ENCODE data around the gene TAGLN3.
"Not testable (repeated sequence)": the region's sequence is repeated elsewhere in the genome, so short reads cannot be mapped to it uniquely, and the experiment has no call there.

GRCh38 chr3:112037194-112037593, 38.5 kb downstream of the TAGLN3 start:
- not testable (repeated sequence) for TF ChIP-seq POLR2A, POLR2AphosphoS5 (IDR thresholded peaks at IDR 0.05)
- TF ChIP-seq, protein P1, sequence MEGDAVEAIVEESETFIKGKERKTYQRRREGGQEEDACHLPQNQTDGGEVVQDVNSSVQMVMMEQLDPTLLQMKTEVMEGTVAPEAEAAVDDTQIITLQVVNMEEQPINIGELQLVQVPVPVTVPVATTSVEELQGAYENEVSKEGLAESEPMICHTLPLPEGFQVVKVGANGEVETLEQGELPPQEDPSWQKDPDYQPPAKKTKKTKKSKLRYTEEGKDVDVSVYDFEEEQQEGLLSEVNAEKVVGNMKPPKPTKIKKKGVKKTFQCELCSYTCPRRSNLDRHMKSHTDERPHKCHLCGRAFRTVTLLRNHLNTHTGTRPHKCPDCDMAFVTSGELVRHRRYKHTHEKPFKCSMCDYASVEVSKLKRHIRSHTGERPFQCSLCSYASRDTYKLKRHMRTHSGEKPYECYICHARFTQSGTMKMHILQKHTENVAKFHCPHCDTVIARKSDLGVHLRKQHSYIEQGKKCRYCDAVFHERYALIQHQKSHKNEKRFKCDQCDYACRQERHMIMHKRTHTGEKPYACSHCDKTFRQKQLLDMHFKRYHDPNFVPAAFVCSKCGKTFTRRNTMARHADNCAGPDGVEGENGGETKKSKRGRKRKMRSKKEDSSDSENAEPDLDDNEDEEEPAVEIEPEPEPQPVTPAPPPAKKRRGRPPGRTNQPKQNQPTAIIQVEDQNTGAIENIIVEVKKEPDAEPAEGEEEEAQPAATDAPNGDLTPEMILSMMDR (IDR thresholded peaks at IDR 0.05), result not testable (repeated sequence)

Measured in sigmoid colon (tissue), 4 donors.